Right lung (tissue), 5 donors: ENCODE data around the gene IER5. TPM values are rescaled to one million over a fixed set of nuclear protein-coding genes. Genes with fewer than 3 reads are reported as not detected.

ENCODE experiments used
- DNase-seq, 2 donors: peaks; one replicate each; pipeline ENCODE4 v3.0.0-alpha.2; 2013
- polyA plus RNA-seq, 5 donors: library from polyadenylated mRNA; unstranded; fragments of 120-200 nt; gene quantifications; one replicate each; pipeline versions ENCODE4 v1.2.1 to v1.2.3, GENCODE V29; 2013; ENCODE audit warnings: inconsistent platforms in 1 of 5, low replicate concordance in 1 of 5; ENCODE audit not compliant: insufficient read length in 5 of 5, insufficient read depth in 1 of 5

IER5 gene
- polyA plus RNA-seq, 5 donors = 5.8 to 13.2 (median 9.2) TPM

- DNase-seq = peak in 1 of 2 donors; percentile 17
Observed at GRCh38 chr1:181073638-181074037, 14.9 kb upstream of the IER5 start.

- DNase-seq = no peak
Observed at GRCh38 chr1:181075766-181076350, 12.6 kb upstream of the IER5 start.

GRCh38 chr1:181076852-181077251 is 11.6 kb upstream of the IER5 start:
- no peak for DNase-seq

- no peak for DNase-seq
Observed at GRCh38 chr1:181077576-181078242, 10.8 kb upstream of the IER5 start.

- DNase-seq = no peak
Observed at GRCh38 chr1:181079382-181079781, 9.1 kb upstream of the IER5 start.

- DNase-seq = no peak
Observed at GRCh38 chr1:181079920-181080319, 8.6 kb upstream of the IER5 start.

- no peak for DNase-seq
Observed at GRCh38 chr1:181080556-181080955, 7.9 kb upstream of the IER5 start.

GRCh38 chr1:181081395-181081794 is 7.1 kb upstream of the IER5 start:
- no peak for DNase-seq

GRCh38 chr1:181083842-181084605 is 4.5 kb upstream of the IER5 start:
- no peak for DNase-seq

- no peak for DNase-seq
Observed at GRCh38 chr1:181084606-181084969, 3.9 kb upstream of the IER5 start.

GRCh38 chr1:181086091-181086490 is 2.4 kb upstream of the IER5 start:
- DNase-seq = no peak

GRCh38 chr1:181086926-181087325 is 1.6 kb upstream of the IER5 start:
- no peak for DNase-seq

- no peak for DNase-seq
Observed at GRCh38 chr1:181087400-181087901, 1.0 kb upstream of the IER5 start.

- DNase-seq = no peak
Observed at GRCh38 chr1:181089017-181089675, 646 bp downstream of the IER5 start.

GRCh38 chr1:181089676-181090544 is 1.4 kb downstream of the IER5 start:
- peak in 1 of 2 donors; percentile 60 for DNase-seq

GRCh38 chr1:181090641-181091126 is 2.2 kb downstream of the IER5 start:
- DNase-seq = no peak

GRCh38 chr1:181091309-181092040 is 3.0 kb downstream of the IER5 start:
- no peak for DNase-seq

GRCh38 chr1:181092056-181092455 is 3.6 kb downstream of the IER5 start:
- no peak for DNase-seq

- no peak for DNase-seq
Observed at GRCh38 chr1:181092883-181093458, 4.5 kb downstream of the IER5 start.
